IMR-90 (cell line): Measurements from ENCODE around the gene SLC25A46. TPM values are rescaled to one million over a fixed set of nuclear protein-coding genes. Genes with fewer than 3 reads are reported as not detected.
A peak's percentile ranks its signal among the peaks of the same experiment; 100 is the strongest.

ENCODE experiments used
- ATAC-seq: fragments of 200-7000 bp; cut with Tn5 transposase; 2 replicates; pipeline ENCODE4 v1.9.1; 2020; ENCODE audit warnings: low read depth, mild to moderate bottlenecking, moderate library complexity
- BruUV-seq: library from RNA; stranded (reverse); fragments of 400-500 nt; replicated peaks from 2 replicates; lab custom pipeline; 2021; lab: Mats Ljungman, UMichigan
- CTCF ChIA-PET: fragments of 300-600 bp; formaldehyde crosslinking; extraction: SDS; loops from one replicate; lab custom pipeline; 2021; ENCODE audit warnings: antibody characterized with exemption; lab: Yijun Ruan, JAX
- POLR2A ChIA-PET: fragments of 300-600 bp; sonication (Branson Sonifier 250); formaldehyde crosslinking; loops from one replicate; lab custom pipeline; 2022; ENCODE audit warnings: antibody characterized with exemption; ENCODE audit not compliant: unreplicated experiment; lab: Charles Lee
- DNase-seq: peaks from one replicate; pipeline ENCODE4 v3.0.0; 2013
- H2AFZ ChIP-seq: replicated peaks from 2 replicates; pipeline ENCODE3; 2013; ENCODE audit warnings: low read length, mild to moderate bottlenecking; ENCODE audit not compliant: poor library complexity
- H2AK5ac ChIP-seq: 2 replicates; pipeline ENCODE4 v1.6.1; 2013; ENCODE audit warnings: low read depth, low read length, inconsistent platforms
- H2AK9ac ChIP-seq: replicated peaks from 2 replicates; pipeline ENCODE3; 2013; ENCODE audit warnings: mild to moderate bottlenecking, low read depth, low read length, moderate library complexity; ENCODE audit not compliant: poor library complexity
- H2BK120ac ChIP-seq: 2 replicates; pipeline ENCODE4 v1.6.1; 2013; ENCODE audit warnings: low read depth, low read length, inconsistent platforms
- H2BK15ac ChIP-seq: 3 replicates; pipeline ENCODE4 v1.6.1; 2013; ENCODE audit warnings: low read depth, low read length, inconsistent platforms
- H2BK20ac ChIP-seq: 2 replicates; pipeline ENCODE4 v1.6.1; 2013; ENCODE audit warnings: low read depth, mild to moderate bottlenecking, inconsistent platforms, low read length, moderate library complexity
- H2BK5ac ChIP-seq: 2 replicates; pipeline ENCODE4 v1.6.1; 2013; ENCODE audit warnings: mild to moderate bottlenecking, low read depth, low read length, inconsistent platforms; ENCODE audit not compliant: poor library complexity, severe bottlenecking
- H3K14ac ChIP-seq: replicated peaks from 2 replicates; pipeline ENCODE4 v1.6.1; 2013; ENCODE audit warnings: low read depth, low read length, inconsistent platforms
- H3K18ac ChIP-seq: 2 replicates; pipeline ENCODE4 v1.6.1; 2013; ENCODE audit warnings: low read depth, low read length, control low read depth
- H3K23ac ChIP-seq: 2 replicates; pipeline ENCODE4 v1.6.1; 2013; ENCODE audit warnings: low read depth, low read length, inconsistent platforms
- H3K27ac ChIP-seq: 2 replicates; pipeline ENCODE4 v1.5.1; 2013; ENCODE audit warnings: mild to moderate bottlenecking, control low read depth, low read length; ENCODE audit not compliant: insufficient read depth
- H3K27me3 ChIP-seq: 2 replicates; pipeline ENCODE4 v1.6.1; 2013; ENCODE audit warnings: low read length; ENCODE audit not compliant: control insufficient read depth, insufficient read depth
- H3K36me3 ChIP-seq: 2 replicates; pipeline ENCODE4 v1.6.1; 2013; ENCODE audit warnings: low read length, mixed read lengths; ENCODE audit not compliant: control insufficient read depth, insufficient read depth
- H3K4ac ChIP-seq: 2 replicates; pipeline ENCODE4 v1.6.1; 2013; ENCODE audit warnings: low read depth, low read length, inconsistent platforms
- H3K4me1 ChIP-seq: 2 replicates; pipeline ENCODE4 v1.6.1; 2013; ENCODE audit warnings: low read length, mixed read lengths; ENCODE audit not compliant: control insufficient read depth, insufficient read depth
- H3K4me2 ChIP-seq: 2 replicates; pipeline ENCODE4 v1.6.1; 2013; ENCODE audit warnings: low read depth, mild to moderate bottlenecking, control low read depth, low read length, moderate library complexity
- H3K4me3 ChIP-seq: 2 replicates; pipeline ENCODE4 v1.5.1; 2013; ENCODE audit warnings: low read depth, mild to moderate bottlenecking, control low read depth, low read length, moderate library complexity; ENCODE audit not compliant: insufficient read depth
- H3K56ac ChIP-seq: 2 replicates; pipeline ENCODE4 v1.6.1; 2013; ENCODE audit warnings: low read length, inconsistent platforms; ENCODE audit not compliant: insufficient read depth; ENCODE audit errors: extremely low read depth
- H3K79me1 ChIP-seq, 2 experiments: 2 replicates each; pipeline ENCODE4 v1.6.1; 2013; ENCODE audit warnings: low read length in 2 of 2, inconsistent platforms in 1 of 2, low read depth in 1 of 2
- H3K9ac ChIP-seq: 2 replicates; pipeline ENCODE4 v1.6.1; 2013; ENCODE audit warnings: low read depth, low read length, control low read depth
- H3K9me1 ChIP-seq: 2 replicates; pipeline ENCODE4 v1.6.1; 2013; ENCODE audit warnings: low read length, inconsistent platforms; ENCODE audit not compliant: insufficient read depth
- H3K9me3 ChIP-seq: 2 replicates; pipeline ENCODE4 v1.6.1; 2013; ENCODE audit warnings: low read length; ENCODE audit not compliant: control insufficient read depth, insufficient read depth
- H4K20me1 ChIP-seq: 2 replicates; pipeline ENCODE4 v1.6.1; 2013; ENCODE audit warnings: low read length, inconsistent platforms; ENCODE audit not compliant: insufficient read depth
- H4K5ac ChIP-seq: 2 replicates; pipeline ENCODE4 v1.6.1; 2013; ENCODE audit warnings: mild to moderate bottlenecking, low read depth, low read length, control low read depth
- H4K8ac ChIP-seq, 2 experiments: 2 replicates each; pipeline ENCODE4 v1.6.1; 2013; ENCODE audit warnings: low read depth in 2 of 2, low read length in 2 of 2, control low read depth in 1 of 2, inconsistent platforms in 1 of 2
- H4K91ac ChIP-seq: 2 replicates; pipeline ENCODE4 v1.6.1; 2013; ENCODE audit warnings: low read depth, low read length, inconsistent platforms; ENCODE audit not compliant: insufficient read depth
- CEBPB ChIP-seq: IDR thresholded peaks from 2 replicates; pipeline ENCODE4 v1.6.1; 2012; ENCODE audit warnings: low read depth, low read length, improper control_type of control experiment
- CHD1 ChIP-seq: IDR thresholded peaks from 2 replicates; pipeline ENCODE4 v1.6.1; 2012; ENCODE audit warnings: low read depth, low read length, improper control_type of control experiment
- MAFK ChIP-seq: IDR thresholded peaks from 2 replicates; pipeline ENCODE4 v1.6.1; 2012; ENCODE audit warnings: low read depth, low read length, improper control_type of control experiment
- MAZ ChIP-seq: IDR thresholded peaks from 2 replicates; pipeline ENCODE4 v1.6.1; 2012; ENCODE audit warnings: low read depth, mild to moderate bottlenecking, low read length, improper control_type of control experiment, moderate library complexity, borderline replicate concordance
- NFE2L2 ChIP-seq: fragments of 150-350 bp; IDR thresholded peaks from 2 replicates; pipeline ENCODE4 v1.6.1; 2016; ENCODE audit warnings: low read depth, mild to moderate bottlenecking, low read length
- POLR2A ChIP-seq: IDR thresholded peaks from 2 replicates; pipeline ENCODE4 v1.6.1; 2012; ENCODE audit warnings: mild to moderate bottlenecking, low read depth, low read length
- RAD21 ChIP-seq: IDR thresholded peaks from 2 replicates; pipeline ENCODE4 v1.6.1; 2012; ENCODE audit warnings: low read length, improper control_type of control experiment
- RFX5 ChIP-seq: IDR thresholded peaks from 2 replicates; pipeline ENCODE4 v1.8.0; 2012; ENCODE audit warnings: low read depth, mild to moderate bottlenecking, low read length, moderate library complexity
- WGBS, 2 experiments: methylation state at CpG; one replicate each; pipeline versions ENCODE4 v1.1.5 to v1.1.7; 2013; ENCODE audit warnings: missing lambda C conversion rate in 2 of 2; ENCODE audit not compliant: insufficient read length in 1 of 2; ENCODE audit errors: extremely low coverage in 2 of 2; 5-methylcytosine and 5-hydroxymethylcytosine counted together
- dilution Hi-C: fragments of 300-500 bp; cut with HindIII; formaldehyde crosslinking; loops from one replicate; pipeline ENCODE4 v1.14.3; 2018; ENCODE audit warnings: low sequenced_read_pairs; ENCODE audit not compliant: unreplicated experiment
- in situ Hi-C: fragments of 300-500 bp; cut with MboI; formaldehyde crosslinking; loops from 3 replicates; pipeline ENCODE4 v1.14.3; 2019; ENCODE audit warnings: low sequenced_read_pairs, inconsistent platforms, mixed read lengths
- intact Hi-C: fragments of 100-400 bp; cut with micrococcal nuclease; formaldehyde crosslinking; loops from 2 replicates; pipeline ENCODE4 v1.10.0; 2022
- polyA plus RNA-seq, 3 experiments: library from polyadenylated mRNA; depleted of rRNA; stranded (reverse); fragments of >200 nt; gene quantifications; 2 replicates each; pipeline ENCODE4 v1.2.3, GENCODE V29; 2012; ENCODE audit warnings: low replicate concordance in 1 of 3
- total RNA-seq: library from RNA; depleted of rRNA; stranded (reverse); fragments of >200 nt; gene quantifications from 2 replicates; pipeline ENCODE4 v1.2.3, GENCODE V29; 2012; rRNA removed

Gene SLC25A46
- total and polyA plus RNA-seq, 2 of the 4 experiments (the other 2 are of a cell fraction), result 25.1 to 67.9 TPM

DNA sequence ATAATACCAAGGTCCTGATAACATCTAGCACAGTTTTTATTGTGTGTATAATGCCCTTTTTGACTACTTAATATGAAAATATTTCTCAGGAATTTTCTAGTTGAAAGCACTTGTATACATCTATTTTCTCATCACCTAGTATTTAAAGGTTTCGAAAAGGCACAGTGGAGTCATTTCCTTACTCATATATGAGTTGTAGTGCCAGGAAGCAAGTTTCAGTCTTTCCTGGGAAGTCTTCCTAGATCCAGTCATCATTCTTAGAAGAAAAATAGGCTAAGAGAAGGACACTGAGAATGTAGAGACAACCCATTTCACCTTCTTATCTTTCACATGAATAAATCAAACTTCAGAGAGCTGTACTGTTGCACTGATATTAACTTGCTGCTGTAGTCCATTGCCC, 70.2 kb downstream of the SLC25A46 start:
- Histone ChIP-seq H4K8ac (no peak overlapping the region), H3K27me3 (no peaks in the 10 kb centered on the region), H2BK20ac (no peak overlapping the region), H2AFZ (no peak overlapping the region), H2BK120ac (no peak overlapping the region), H4K91ac (no peak overlapping the region), H3K36me3 (no peaks in the 10 kb centered on the region), H3K9ac (no peak overlapping the region), H3K4ac (no peak overlapping the region), H3K27ac (no peak overlapping the region), H3K4me3 (no peak overlapping the region), H3K4me1 (no peaks in the 10 kb centered on the region), H2AK5ac (no peak overlapping the region), H2AK9ac (no peak overlapping the region), H3K14ac (no peak overlapping the region), H2BK5ac (no peak overlapping the region), H4K5ac (no peak overlapping the region), H3K9me3 (peaks cover 2% of the 10 kb centered on the region; the same call in 1 of the 2 replicates), H3K4me2 (no peak overlapping the region), H3K79me1 (no peaks in the 10 kb centered on the region), H3K23ac (no peak overlapping the region), H2BK15ac (no peak overlapping the region), H3K56ac (no peak overlapping the region), H3K9me1 (no peaks in the 10 kb centered on the region), H4K20me1 (no peaks in the 10 kb centered on the region), H3K18ac (no peak overlapping the region)
- DNase-seq (peak; percentile 15), ATAC-seq (no peak)
- ChIA-PET CTCF (no interaction called here), POLR2A (no interaction called here)
- dilution Hi-C loops (no loop called here), in situ Hi-C loops (no loop called here), intact Hi-C loops (no loop called here)
- no peak for TF ChIP-seq MAZ
- TF ChIP-seq CEBPB, result no peak
- no peak for TF ChIP-seq POLR2A
- TF ChIP-seq CHD1, result no peak
- no peak for TF ChIP-seq RAD21
- TF ChIP-seq MAFK, result no peak
- no peak for TF ChIP-seq RFX5
- TF ChIP-seq NFE2L2, result no peak
- no CpG with 5 or more reads among the region's 1 CpG for WGBS, 2 experiments
- BruUV-seq, result no TSS peak

Other genes starting within 250 kb of the SLC25A46 start
- 0.36 and 0.56 TPM in 2 replicates for gene TMEM232, start 12.3 kb upstream of the SLC25A46 start, total RNA-seq
- 0.17 TPM in 1 of 2 replicates, not detected in the other for gene TMEM232, start 12.3 kb upstream of the SLC25A46 start, polyA plus RNA-seq (2012; rRNA removed)